SK-N-SH treated with all-trans-retinoic acid at 6 μM for 48 hours (cell line): Measurements from ENCODE around the gene C11orf52.
"Not testable (repeated sequence)": the region's sequence is repeated elsewhere in the genome, so short reads cannot be mapped to it uniquely, and the experiment has no call there.

Source experiments
- ATAC-seq: fragments of 200-7000 bp; cut with Tn5 transposase; 3 replicates; pipeline ENCODE4 v1.9.1; 2020; ENCODE audit warnings: mild to moderate bottlenecking, moderate library complexity
- ARNTL ChIP-seq: fragments of 450-650 bp; formaldehyde crosslinking; IDR thresholded peaks from 2 replicates; pipeline ENCODE4 v1.5.0; 2020; ENCODE audit warnings: low read depth, mild to moderate bottlenecking, moderate library complexity, borderline replicate concordance
- CSDC2 ChIP-seq: fragments of 250-450 bp; sonication (Bioruptor Pico); IDR thresholded peaks from 2 replicates; pipeline ENCODE4 v1.5.0; 2020; ENCODE audit warnings: mild to moderate bottlenecking, moderate library complexity
- CSRNP3 ChIP-seq: fragments of 250-450 bp; sonication (Bioruptor Pico); IDR thresholded peaks from 2 replicates; pipeline ENCODE4 v1.5.1; 2021; ENCODE audit warnings: mild to moderate bottlenecking, moderate library complexity
- ESRRG ChIP-seq: fragments of 250-450 bp; sonication (Bioruptor Pico); IDR thresholded peaks from 2 replicates; pipeline ENCODE4 v1.6.1; 2021; ENCODE audit warnings: mild to moderate bottlenecking
- GLIS3 ChIP-seq: fragments of 250-450 bp; sonication (Bioruptor Pico); IDR thresholded peaks from 2 replicates; pipeline ENCODE4 v1.5.0; 2020; ENCODE audit warnings: mild to moderate bottlenecking, moderate library complexity
- ISL1 ChIP-seq: fragments of 250-450 bp; sonication (Bioruptor Pico); IDR thresholded peaks from 2 replicates; pipeline ENCODE4 v2.1.2; 2022; ENCODE audit warnings: mild to moderate bottlenecking, moderate library complexity
- OSR1 ChIP-seq: fragments of 250-450 bp; sonication (Bioruptor Pico); IDR thresholded peaks from 2 replicates; pipeline ENCODE4 v1.8.0; 2022; ENCODE audit warnings: moderate library complexity, mild to moderate bottlenecking, inconsistent platforms
- PATZ1 ChIP-seq: fragments of 250-450 bp; sonication (Bioruptor Pico); IDR thresholded peaks from 2 replicates; pipeline ENCODE4 v1.8.0; 2020; ENCODE audit warnings: mild to moderate bottlenecking, moderate library complexity, borderline replicate concordance
- POU6F1 ChIP-seq: fragments of 250-450 bp; sonication (Bioruptor Pico); IDR thresholded peaks from 2 replicates; pipeline ENCODE4 v1.8.0; 2021; ENCODE audit warnings: low read depth, mild to moderate bottlenecking, moderate library complexity, borderline replicate concordance
- SNAI2 ChIP-seq: fragments of 250-450 bp; sonication (Bioruptor Pico); IDR thresholded peaks from 2 replicates; pipeline ENCODE4 v1.5.0; 2020; ENCODE audit warnings: mild to moderate bottlenecking, moderate library complexity
- TOX ChIP-seq: fragments of 250-450 bp; sonication (Bioruptor Pico); IDR thresholded peaks from 2 replicates; pipeline ENCODE4 v1.8.0; 2021; ENCODE audit warnings: mild to moderate bottlenecking, moderate library complexity, borderline replicate concordance
- TSHZ2 ChIP-seq: fragments of 250-450 bp; sonication (Bioruptor Pico); IDR thresholded peaks from 2 replicates; pipeline ENCODE4 v1.5.0; 2020; ENCODE audit warnings: mild to moderate bottlenecking, moderate library complexity
- ZC3H10 ChIP-seq: fragments of 250-450 bp; sonication (Bioruptor Pico); IDR thresholded peaks from 2 replicates; pipeline ENCODE4 v1.5.1; 2021; ENCODE audit warnings: mild to moderate bottlenecking, moderate library complexity
- ZFP3 ChIP-seq: fragments of 250-450 bp; sonication (Bioruptor Pico); IDR thresholded peaks from 2 replicates; pipeline ENCODE4 v1.5.0; 2020; ENCODE audit warnings: mild to moderate bottlenecking, moderate library complexity
- ZFP30 ChIP-seq: fragments of 450-650 bp; formaldehyde crosslinking; IDR thresholded peaks from 2 replicates; pipeline ENCODE4 v1.5.0; 2022; ENCODE audit warnings: mild to moderate bottlenecking, moderate library complexity
- ZNF565 ChIP-seq: fragments of 450-650 bp; formaldehyde crosslinking; conservative IDR thresholded peaks from 2 replicates; pipeline ENCODE4 v1.5.0; 2020; ENCODE audit warnings: low read depth, mild to moderate bottlenecking, moderate library complexity
- ZNF70 ChIP-seq: fragments of 450-650 bp; formaldehyde crosslinking; IDR thresholded peaks from 2 replicates; pipeline ENCODE4 v1.5.0; 2020; ENCODE audit warnings: mild to moderate bottlenecking, moderate library complexity

C11orf52 gene

GRCh38 chr11:111878849-111879636 lies 39.7 kb upstream of the C11orf52 start, which contains the start of the genes CFAP68 and FDXACB1:
Gene CFAP68 (plus strand): TSS chr11:111879541. CDS start chr11:111879561, 20 bp downstream.
Gene FDXACB1 (minus strand): TSS chr11:111879165. CDS start chr11:111879132, 33 bp downstream.
- TF ChIP-seq POU6F1 (no peak), GLIS3 (no peak)

GRCh38 chr11:111879637-111879960 lies 39.1 kb upstream of the C11orf52 start:
- ATAC-seq = peak; percentile 1; the same call in 1 of the 3 replicates
- 0 out of 2 replicates have a peak, but pooled peaks have one; percentile 12 for TF ChIP-seq TSHZ2
- TF ChIP-seq ISL1 (CRISPR knock-in tag) = no peak

More at GRCh38 chr11:111878849-111879636, 39.7 kb upstream of the C11orf52 start, which contains the start of the genes CFAP68 and FDXACB1:
- ATAC-seq = peak; percentile 93

GRCh38 chr11:111882202-111882601 lies 36.5 kb upstream of the C11orf52 start:
- TF ChIP-seq ZFP3 (CRISPR knock-in tag) (no peak), ZFP30 (CRISPR knock-in tag) (no peak), TOX (CRISPR knock-in tag) (no peak), TSHZ2 (no peak), ZNF70 (CRISPR knock-in tag) (no peak), OSR1 (CRISPR knock-in tag) (no peak), CSRNP3 (CRISPR knock-in tag) (no peak), ESRRG (CRISPR knock-in tag) (no peak), CSDC2 (CRISPR knock-in tag) (no peak), ARNTL (no peak), ZC3H10 (no peak), ISL1 (CRISPR knock-in tag) (no peak), SNAI2 (CRISPR knock-in tag) (no peak), PATZ1 (CRISPR knock-in tag) (no peak), ZNF565 (CRISPR knock-in tag) (no peak), POU6F1 (no peak), GLIS3 (no peak)
- no peak for ATAC-seq

GRCh38 chr11:111885053-111885452 lies 33.7 kb upstream of the C11orf52 start:
- not testable (repeated sequence) for ATAC-seq
